NB4 (cell line): ENCODE measurements around the gene DDX42.

ENCODE experiments used
- DNase-seq: peaks from one replicate; pipeline ENCODE4 v3.0.0; 2010; ENCODE audit warnings: low read depth
- H3K4me3 ChIP-seq: one replicate; pipeline ENCODE4 v1.5.1; 2011; ENCODE audit warnings: mild to moderate bottlenecking, low read depth, low read length, moderate library complexity
- CTCF ChIP-seq: IDR thresholded peaks from one replicate; pipeline ENCODE4 v1.5.1; 2012; ENCODE audit warnings: low read depth, low read length
- MAX ChIP-seq: IDR thresholded peaks from 2 replicates; pipeline ENCODE4 v1.6.1; 2011; ENCODE audit warnings: low read depth, low read length
- MYC ChIP-seq: IDR thresholded peaks from 2 replicates; pipeline ENCODE4 v1.6.1; 2011; ENCODE audit warnings: low read depth, low read length
- POLR2A ChIP-seq: IDR thresholded peaks from 2 replicates; pipeline ENCODE4 v1.6.1; 2011; ENCODE audit warnings: mild to moderate bottlenecking; ENCODE audit not compliant: insufficient read length; ENCODE audit errors: extremely low read depth

DDX42 gene

GRCh38 chr17:63774141-63774968 is at the start of gene DDX42:
Gene DDX42, plus strand, starts transcription at chr17:63774170. Its CDS starts 12,880 bp downstream, at chr17:63787050.
- DNase-seq = no peak
- peak within 1 kb of the TSS; percentile 99 for H3K4me3 ChIP-seq
- TF ChIP-seq MAX = no peak
- TF ChIP-seq POLR2A = no peak
- no peak for TF ChIP-seq CTCF
- no peak for TF ChIP-seq MYC

- DNase-seq = no peak
- no peak overlapping the region for H3K4me3 ChIP-seq
- TF ChIP-seq POLR2A = no peak
Measured at GRCh38 chr17:63735691-63736090, 38.3 kb upstream of the DDX42 start.

GRCh38 chr17:63740464-63741142 is 33.4 kb upstream of the DDX42 start:
- peak overlapping the region; percentile 84 for H3K4me3 ChIP-seq
- DNase-seq = no peak
- TF ChIP-seq POLR2A (no peak), MYC (no peak), MAX (no peak), CTCF (no peak)

- peak; percentile 60 for DNase-seq
- H3K4me3 ChIP-seq = peak overlapping the region; percentile 84
- no peak for TF ChIP-seq POLR2A
- TF ChIP-seq MAX = no peak
- TF ChIP-seq CTCF = no peak
- TF ChIP-seq MYC = no peak
Measured at GRCh38 chr17:63741143-63741407, 32.9 kb upstream of the DDX42 start.

GRCh38 chr17:63741408-63742173 is 32.4 kb upstream of the DDX42 start, which contains the start of gene STRADA:
Gene STRADA, minus strand, starts transcription at chr17:63741799. Its CDS starts 13,430 bp downstream, at chr17:63728369.
- TF ChIP-seq MAX = peak; percentile 75
- TF ChIP-seq POLR2A = peak; percentile 78
- no peak for TF ChIP-seq CTCF
- TF ChIP-seq MYC = peak; percentile 85
- H3K4me3 ChIP-seq = peak within 1 kb of the TSS; percentile 84
- peak; percentile 98 for DNase-seq

- TF ChIP-seq MAX (peak; percentile 90), MYC (peak; percentile 85), POLR2A (no peak)
- no peak overlapping the region for H3K4me3 ChIP-seq
- peak; percentile 31 for DNase-seq
Measured at GRCh38 chr17:63751806-63752205, 22.2 kb upstream of the DDX42 start.
